Peyer's patch (tissue), 4 donors: ENCODE data around the gene RFX2.

Source experiments
- CTCF ChIP-seq, 6 experiments: fragments of 450-650 bp in 4 of 6; fragments of 200-600 bp in 2 of 6; sonication (generic) in 1 of 6; IDR thresholded peaks; one replicate each; pipeline ENCODE4 v1.5.1; 2017 to 2019; ENCODE audit warnings: antibody characterized with exemption in 6 of 6, mild to moderate bottlenecking in 3 of 6, moderate library complexity in 1 of 6
- POLR2A ChIP-seq, 2 donors: fragments of 450-650 bp; IDR thresholded peaks; one replicate each; pipeline ENCODE4 v1.5.1; 2017; ENCODE audit warnings: antibody characterized with exemption in 2 of 2, mild to moderate bottlenecking in 2 of 2, moderate library complexity in 2 of 2

GRCh38 chr19:5992756-5993155 is 117.5 kb downstream of the RFX2 start:
- TF ChIP-seq CTCF (IDR thresholded peaks at IDR 0.05) (no peak), POLR2A (IDR thresholded peaks at IDR 0.05) (no peak)
